Panc1 (cell line): ENCODE data around the gene ENO1. TPM values are rescaled to one million over a fixed set of nuclear protein-coding genes. Genes with fewer than 3 reads are reported as not detected.

Experiments
- ATAC-seq: fragments of 200-7000 bp; cut with Tn5 transposase; 2 replicates; pipeline ENCODE4 v1.9.1; 2020; ENCODE audit warnings: mild to moderate bottlenecking, moderate library complexity
- BruUV-seq: library from RNA; stranded (reverse); fragments of 400-500 nt; replicated peaks from 2 replicates; lab custom pipeline; 2021; lab: Mats Ljungman, UMichigan
- CTCF ChIA-PET: fragments of 300-600 bp; sonication (Branson Sonifier 250); formaldehyde crosslinking; loops from one replicate; lab custom pipeline; 2022; ENCODE audit warnings: antibody characterized with exemption; lab: Charles Lee
- POLR2A ChIA-PET: fragments of 300-600 bp; sonication (Branson Sonifier 250); formaldehyde crosslinking; loops from one replicate; lab custom pipeline; 2022; ENCODE audit warnings: antibody characterized with exemption; lab: Charles Lee
- DNase-seq: peaks from one replicate; pipeline ENCODE4 v3.0.0-alpha.2; 2010; ENCODE audit warnings: low read depth, low spot score
- H3K27ac ChIP-seq: 2 replicates; pipeline ENCODE4 v1.5.1; 2011; ENCODE audit warnings: mild to moderate bottlenecking, low read length, inconsistent platforms
- H3K27me3 ChIP-seq: fragments of 200-500 bp; sonication (Bioruptor generic); 2 replicates; pipeline ENCODE4 v1.6.0; 2014; ENCODE audit warnings: low read length, inconsistent platforms; ENCODE audit not compliant: control insufficient read depth, insufficient read depth
- H3K36me3 ChIP-seq: fragments of 200-500 bp; sonication (Bioruptor generic); 2 replicates; pipeline ENCODE4 v1.5.1; 2014; ENCODE audit warnings: inconsistent platforms, mild to moderate bottlenecking, low read length, moderate library complexity; ENCODE audit not compliant: control insufficient read depth, insufficient read depth
- H3K4me1 ChIP-seq: 2 replicates; pipeline ENCODE4 v1.5.1; 2011; ENCODE audit warnings: inconsistent platforms, mild to moderate bottlenecking, low read length, moderate library complexity; ENCODE audit not compliant: control insufficient read depth, insufficient read depth
- H3K4me3 ChIP-seq, 2 experiments: 2 replicates each; pipeline ENCODE4 v1.5.1; 2011 to 2012; ENCODE audit warnings: low read depth in 2 of 2, low read length in 2 of 2, mild to moderate bottlenecking in 2 of 2, inconsistent platforms in 1 of 2, moderate library complexity in 1 of 2
- H3K9me3 ChIP-seq: fragments of 200-500 bp; sonication (Bioruptor generic); 2 replicates; pipeline ENCODE4 v1.5.1; 2014; ENCODE audit warnings: low read depth, mild to moderate bottlenecking, inconsistent platforms, low read length, moderate library complexity; ENCODE audit not compliant: control insufficient read depth, insufficient read depth
- CTCF ChIP-seq: fragments of 450-650 bp; IDR thresholded peaks from 2 replicates; pipeline ENCODE4 v1.5.1; 2017; ENCODE audit warnings: mild to moderate bottlenecking
- POLR2AphosphoS5 ChIP-seq: IDR thresholded peaks from 2 replicates; pipeline ENCODE4 v1.6.1; 2012; ENCODE audit warnings: mild to moderate bottlenecking, low read depth, low read length, moderate library complexity
- REST ChIP-seq, 2 experiments: IDR thresholded peaks; 2 replicates each; pipeline ENCODE4 v1.6.1; 2011 to 2012; ENCODE audit warnings: low read depth in 2 of 2, control low read depth in 1 of 2, low read length in 1 of 2, mild to moderate bottlenecking in 1 of 2, moderate library complexity in 1 of 2; ENCODE audit not compliant: insufficient read depth in 1 of 2
- SIN3A ChIP-seq: IDR thresholded peaks from 2 replicates; pipeline ENCODE4 v1.6.1; 2012; ENCODE audit warnings: low read depth, mild to moderate bottlenecking, low read length, moderate library complexity, borderline replicate concordance; ENCODE audit not compliant: insufficient read depth
- TCF7L2 ChIP-seq: IDR thresholded peaks from 2 replicates; pipeline ENCODE4 v1.6.1; 2011; ENCODE audit warnings: mild to moderate bottlenecking, low read depth, low read length, inconsistent platforms
- in situ Hi-C: cut with HindIII; loops from 2 replicates; pipeline ENCODE4 v1.10.0; 2016; ENCODE audit warnings: low sequenced_read_pairs, low pct_unique_long_range_greater_than_20kb
- intact Hi-C: fragments of 100-400 bp; cut with micrococcal nuclease; formaldehyde crosslinking; loops from one replicate; pipeline ENCODE4 v1.10.0; 2022; ENCODE audit not compliant: unreplicated experiment
- total RNA-seq: library from RNA; stranded (reverse); gene quantifications from one replicate; pipeline ENCODE4 v1.2.1, GENCODE V29; 2021; ENCODE audit not compliant: unreplicated experiment

ENO1 gene
- total RNA-seq, 1 experiment from 2014 or later, result 2,480 TPM

GRCh38 chr1:8910331-8910730, 31.8 kb upstream of the ENO1 start:
- intact Hi-C loops (no loop called here), in situ Hi-C loops (no loop called here)
- BruUV-seq, result no TSS peak
- DNase-seq (no peak), ATAC-seq (no peak)
- Histone ChIP-seq H3K36me3 (no peaks in the 10 kb centered on the region), H3K27ac (no peak overlapping the region), H3K4me1 (peaks cover 25% of the 10 kb centered on the region), H3K9me3 (no peaks in the 10 kb centered on the region), H3K4me3 (no peak overlapping the region), H3K27me3 (no peaks in the 10 kb centered on the region)
- ChIA-PET CTCF (interaction anchor here (1.2 kb wide), 1 partner anchor 95 kb away, joined by 5 read pairs; no protein-coding TSS in a partner anchor), POLR2A (no interaction called here)
- TF ChIP-seq REST (IDR thresholded peaks at IDR 0.05; ENCODE audit: insufficient read depth in 1 of 2, low read depth in 2 of 2, low read length in 1 of 2), result no peak
- TF ChIP-seq CTCF, result no peak
- no peak for TF ChIP-seq SIN3A
- no peak for TF ChIP-seq TCF7L2
- TF ChIP-seq POLR2AphosphoS5, result no peak

DNA sequence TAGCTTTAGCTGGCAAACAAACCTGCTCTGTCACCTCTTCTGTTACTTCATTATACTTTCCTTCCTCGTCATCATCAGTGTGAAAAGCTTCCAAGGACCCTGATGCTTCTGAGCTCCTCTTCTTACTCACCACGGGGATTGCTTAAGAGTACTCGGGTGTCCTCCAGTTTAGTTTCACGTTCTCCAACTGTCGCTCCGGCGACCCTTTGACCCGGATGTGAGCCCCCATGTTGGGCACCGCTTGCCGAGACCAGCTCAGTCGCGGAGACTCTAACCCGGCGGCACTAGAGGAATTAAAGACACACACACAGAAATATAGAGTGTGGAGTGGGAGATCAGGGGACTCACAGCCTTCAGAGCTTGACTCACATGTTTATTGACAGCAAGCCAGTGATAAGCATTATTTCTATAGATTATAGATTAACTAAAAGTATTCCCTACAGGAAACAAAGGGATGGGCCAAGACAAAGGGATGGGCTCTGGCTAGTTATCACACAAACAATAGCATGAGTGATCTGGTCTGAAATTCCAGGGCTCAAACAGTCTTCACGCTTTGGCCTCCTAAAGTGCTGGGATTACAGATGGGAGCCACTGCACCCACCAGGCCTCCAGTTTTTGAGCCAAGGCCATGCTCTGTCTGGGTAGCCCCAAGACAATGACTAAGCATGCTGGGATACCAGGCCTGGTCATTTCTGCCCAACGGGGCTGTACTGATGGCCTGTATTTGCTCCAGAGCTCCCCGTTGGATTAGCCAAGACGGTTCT, 30.1 kb upstream of the ENO1 start:
- CTCF ChIA-PET, result no interaction called here
- Histone ChIP-seq H3K36me3 (no peaks in the 10 kb centered on the region), H3K4me3 (no peak overlapping the region), H3K9me3 (no peaks in the 10 kb centered on the region), H3K27me3 (no peaks in the 10 kb centered on the region), H3K4me1 (peaks cover 33% of the 10 kb centered on the region), H3K27ac (peak overlapping the region; percentile 80)
- DNase-seq, result no peak
- TF ChIP-seq TCF7L2 (no peak), POLR2AphosphoS5 (no peak), SIN3A (no peak), CTCF (no peak), REST (IDR thresholded peaks at IDR 0.05; ENCODE audit: insufficient read depth in 1 of 2, low read depth in 2 of 2, low read length in 1 of 2) (no peak)
- intact Hi-C loops (no loop called here), in situ Hi-C loops (no loop called here)
- ATAC-seq, result no peak
- POLR2A ChIA-PET, result interaction anchor here (0.6 kb wide), 1 partner anchor 88 kb away, joined by 3 read pairs; no protein-coding TSS in a partner anchor
- no TSS peak for BruUV-seq
